GM12874 (cell line): ENCODE results near the gene SURF2.

Source experiments
- TF ChIP-seq, protein P1 (sequence below): IDR thresholded peaks from 2 replicates; pipeline ENCODE4 v1.5.1; 2011; ENCODE audit warnings: low read depth, mild to moderate bottlenecking, control low read depth, low read length, moderate library complexity; ENCODE audit not compliant: insufficient read depth

The SURF2 gene

DNA sequence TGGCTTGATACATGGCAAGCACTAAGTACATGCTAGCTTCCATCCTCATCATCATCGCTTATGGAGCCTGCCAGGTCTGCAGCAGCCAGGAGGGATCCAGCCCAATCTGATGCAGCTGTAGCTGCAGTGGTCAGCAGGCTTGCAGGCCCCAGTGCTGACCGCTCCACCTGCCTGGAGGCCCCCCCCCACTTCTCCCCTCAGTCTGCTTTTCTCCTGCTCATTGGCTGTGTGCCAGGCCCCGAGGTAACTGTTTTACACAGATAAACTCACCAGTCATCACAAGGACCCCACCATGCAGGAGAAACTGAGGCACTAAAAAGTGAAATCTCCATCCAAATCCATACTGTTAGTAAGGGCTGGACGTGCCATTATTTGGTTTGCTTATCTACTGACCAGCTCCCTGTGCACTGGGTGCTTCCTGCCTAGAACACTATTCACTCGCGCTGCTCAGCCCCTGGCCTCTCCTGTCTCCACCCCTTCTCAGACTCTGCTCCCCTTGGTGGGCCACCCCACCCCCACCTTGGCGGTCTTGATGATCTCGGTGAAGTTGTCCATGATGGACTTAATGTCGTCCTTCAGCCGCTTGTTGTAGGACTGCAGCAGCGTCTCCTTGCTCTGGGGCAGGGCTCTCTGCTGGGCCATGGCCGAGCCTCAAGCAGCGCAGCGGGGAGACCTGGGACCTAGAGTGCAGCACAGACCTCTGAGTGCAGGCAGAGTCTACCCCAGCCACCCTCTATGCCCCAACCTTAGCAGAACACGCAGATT, 10.1 kb upstream of the SURF2 start:
- TF ChIP-seq, protein P1, sequence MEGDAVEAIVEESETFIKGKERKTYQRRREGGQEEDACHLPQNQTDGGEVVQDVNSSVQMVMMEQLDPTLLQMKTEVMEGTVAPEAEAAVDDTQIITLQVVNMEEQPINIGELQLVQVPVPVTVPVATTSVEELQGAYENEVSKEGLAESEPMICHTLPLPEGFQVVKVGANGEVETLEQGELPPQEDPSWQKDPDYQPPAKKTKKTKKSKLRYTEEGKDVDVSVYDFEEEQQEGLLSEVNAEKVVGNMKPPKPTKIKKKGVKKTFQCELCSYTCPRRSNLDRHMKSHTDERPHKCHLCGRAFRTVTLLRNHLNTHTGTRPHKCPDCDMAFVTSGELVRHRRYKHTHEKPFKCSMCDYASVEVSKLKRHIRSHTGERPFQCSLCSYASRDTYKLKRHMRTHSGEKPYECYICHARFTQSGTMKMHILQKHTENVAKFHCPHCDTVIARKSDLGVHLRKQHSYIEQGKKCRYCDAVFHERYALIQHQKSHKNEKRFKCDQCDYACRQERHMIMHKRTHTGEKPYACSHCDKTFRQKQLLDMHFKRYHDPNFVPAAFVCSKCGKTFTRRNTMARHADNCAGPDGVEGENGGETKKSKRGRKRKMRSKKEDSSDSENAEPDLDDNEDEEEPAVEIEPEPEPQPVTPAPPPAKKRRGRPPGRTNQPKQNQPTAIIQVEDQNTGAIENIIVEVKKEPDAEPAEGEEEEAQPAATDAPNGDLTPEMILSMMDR = no peak

DNA sequence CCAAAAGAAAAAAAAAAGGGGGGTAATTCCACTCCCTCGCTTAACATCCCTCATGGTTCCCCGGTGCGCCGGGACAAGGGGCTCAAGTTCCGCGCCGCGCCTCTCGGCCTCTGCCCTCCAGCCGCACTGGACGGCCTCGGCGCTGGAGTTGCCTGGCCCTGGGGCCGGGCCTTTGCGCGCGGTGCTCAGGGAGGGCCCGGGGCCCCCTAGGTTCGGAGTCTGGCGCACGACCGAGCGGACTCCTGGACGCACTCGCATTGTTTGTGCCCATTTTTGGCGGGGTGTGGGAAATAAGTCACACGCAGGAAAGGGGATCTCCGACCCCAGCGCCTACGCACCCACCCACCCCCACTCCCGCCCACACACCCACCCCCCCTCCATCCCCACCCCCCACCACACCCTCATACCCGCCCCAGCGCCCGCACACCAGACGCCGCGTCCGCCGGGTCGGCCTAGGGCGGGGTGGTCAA, 8.8 kb upstream of the SURF2 start:
- TF ChIP-seq, protein P1 = no peak

DNA sequence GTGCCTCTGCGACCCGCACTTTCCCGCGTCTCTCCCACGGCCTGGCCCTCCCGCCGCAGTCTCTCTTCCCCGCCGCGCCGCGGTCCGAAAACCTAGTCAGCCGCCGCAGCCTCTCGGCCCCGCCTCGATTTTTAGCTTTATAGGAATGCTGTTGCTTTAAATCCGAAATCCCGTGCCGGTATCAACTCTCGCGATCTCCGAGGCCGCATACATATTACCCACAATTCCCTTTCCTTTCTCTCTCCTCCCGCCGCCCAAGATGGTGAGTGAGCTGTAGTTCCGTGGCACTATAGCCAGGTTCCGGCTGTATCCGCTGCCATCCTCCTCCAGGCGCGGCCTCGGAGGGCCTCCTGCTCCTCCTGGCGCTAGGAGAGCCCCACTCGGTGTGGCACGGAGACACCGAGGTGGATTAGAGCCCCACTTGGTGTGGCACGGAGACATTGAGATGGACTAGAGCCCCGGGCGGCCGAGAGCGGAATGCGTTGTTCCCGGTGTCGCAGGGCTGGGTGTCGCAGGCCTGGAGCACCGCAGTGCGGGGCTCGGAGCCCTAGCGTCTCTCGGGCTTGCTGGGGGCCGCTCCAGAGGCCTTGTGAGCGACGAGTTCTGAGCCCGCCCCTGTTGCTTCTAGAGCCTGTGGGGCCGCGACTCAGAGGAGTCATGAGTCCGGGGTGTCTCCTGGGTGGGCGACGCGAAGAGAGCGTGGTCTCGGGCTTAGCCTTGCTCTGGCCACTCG, 8.2 kb upstream of the SURF2 start, which contains the start of the genes MED22 and RPL7A:
TSS of gene MED22 (minus strand) at position 147 of the 733 bp plus-strand sequence. CDS start 1,469 bp downstream, outside the sequence.
TSS of gene RPL7A (plus strand) at position 234 of the 733 bp plus-strand sequence. CDS start at position 260, 26 bp downstream.
- TF ChIP-seq, protein P1 = no peak

DNA sequence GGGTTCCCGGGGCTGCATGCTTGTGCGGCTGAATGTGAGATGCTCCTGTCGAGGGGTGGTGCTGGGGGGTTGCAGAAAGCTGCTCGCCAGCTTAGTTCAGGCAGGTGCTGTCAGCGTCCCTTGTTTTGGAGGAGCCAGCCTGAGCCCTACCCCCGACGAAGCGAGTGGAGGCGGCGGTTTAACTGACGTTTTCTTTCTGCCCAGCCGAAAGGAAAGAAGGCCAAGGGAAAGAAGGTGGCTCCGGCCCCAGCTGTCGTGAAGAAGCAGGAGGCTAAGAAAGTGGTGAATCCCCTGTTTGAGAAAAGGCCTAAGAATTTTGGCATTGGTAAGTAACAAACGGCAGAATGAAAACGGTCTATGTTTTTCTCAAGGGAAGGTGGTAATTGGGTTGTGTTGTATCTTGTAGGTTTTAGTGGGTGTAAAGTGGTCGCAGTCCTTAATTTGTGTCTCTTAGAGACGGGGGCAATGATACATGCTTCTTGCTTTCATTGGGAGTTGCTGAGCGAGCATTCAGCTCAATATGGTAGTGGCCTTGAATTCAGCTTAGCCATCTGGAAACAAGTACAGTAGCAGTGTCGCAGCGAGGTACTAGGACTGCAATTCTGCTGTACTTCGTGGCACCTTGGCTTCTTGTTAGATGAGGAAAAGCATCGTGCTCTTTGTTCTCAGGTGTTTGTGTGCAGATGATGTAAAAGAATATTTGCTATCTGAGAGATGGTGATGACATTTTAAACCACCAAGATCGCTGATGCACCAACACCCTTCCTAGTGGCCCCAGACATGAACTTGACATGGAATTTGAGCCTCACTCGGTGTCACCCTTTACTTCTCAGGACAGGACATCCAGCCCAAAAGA, 7.4 kb upstream of the SURF2 start:
- TF ChIP-seq, protein P1 = no peak

DNA sequence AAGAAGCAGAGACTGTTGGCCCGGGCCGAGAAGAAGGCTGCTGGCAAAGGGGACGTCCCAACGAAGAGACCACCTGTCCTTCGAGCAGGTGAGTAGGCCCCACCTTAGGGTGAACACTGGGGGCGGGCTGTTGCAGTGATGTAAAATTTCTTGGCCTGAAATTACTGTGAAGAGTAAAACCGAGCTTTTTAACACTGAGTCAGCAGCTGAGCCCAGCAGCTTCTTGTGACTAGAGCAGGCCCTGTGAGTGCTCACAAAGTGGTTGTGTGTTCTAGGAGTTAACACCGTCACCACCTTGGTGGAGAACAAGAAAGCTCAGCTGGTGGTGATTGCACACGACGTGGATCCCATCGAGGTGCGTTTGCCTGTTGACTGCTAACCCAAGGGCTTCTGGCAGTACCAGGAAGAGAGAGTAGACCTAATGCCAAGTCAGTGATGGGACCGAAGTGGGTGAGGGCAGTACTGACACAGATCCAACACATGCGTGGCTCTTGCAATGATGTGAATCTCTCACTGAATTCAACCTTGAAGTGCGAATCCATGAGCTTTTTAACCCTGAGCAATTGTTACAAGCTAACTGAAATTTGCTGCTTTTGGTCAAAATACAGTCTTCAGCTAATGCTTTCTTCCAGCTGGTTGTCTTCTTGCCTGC, 6.3 kb upstream of the SURF2 start:
- TF ChIP-seq, protein P1 = no peak

DNA sequence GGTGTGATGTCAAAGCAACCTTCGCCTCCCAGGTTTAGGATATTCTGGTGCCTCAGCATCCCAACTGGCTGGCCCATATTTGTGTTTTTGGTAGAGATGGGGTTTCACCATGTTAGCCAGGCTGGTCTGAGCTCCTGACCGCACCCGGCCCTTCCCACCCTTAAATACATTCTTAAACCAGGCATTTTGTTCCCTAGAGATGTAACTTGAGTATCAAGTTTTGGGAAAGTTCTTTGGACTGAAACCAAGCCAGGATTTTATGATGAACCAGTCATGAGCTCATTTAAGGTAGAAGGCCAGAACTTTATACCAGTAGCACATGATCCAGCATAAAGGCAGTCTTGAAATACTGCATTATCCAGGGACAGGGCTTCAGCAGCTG, 4.8 kb upstream of the SURF2 start:
- TF ChIP-seq, protein P1 = no peak
